Measurements from ENCODE around the gene OTULINL.
A peak's percentile ranks its signal among the peaks of the same experiment; 100 is the strongest.

Gene OTULINL

DNA sequence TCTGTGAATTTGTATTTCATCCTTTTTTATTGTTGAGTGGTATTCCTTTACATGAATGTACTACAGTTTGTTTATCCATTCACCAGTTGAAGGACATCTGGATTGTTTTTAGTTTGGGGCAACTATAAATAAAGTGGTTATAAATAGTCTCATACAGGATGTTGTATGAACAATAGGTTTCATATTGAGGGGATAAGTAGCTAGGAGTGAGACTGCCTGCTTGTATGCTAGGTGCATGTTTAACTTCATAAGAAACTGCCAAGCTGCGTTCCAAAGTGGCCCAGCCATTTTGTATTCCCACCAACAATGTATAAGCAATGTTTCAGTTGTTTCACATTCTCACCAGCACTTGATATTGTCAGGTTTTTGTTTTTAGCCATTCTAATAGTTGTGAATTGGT, 21.5 kb downstream of the OTULINL start:
- no peak for DNase-seq

DNA sequence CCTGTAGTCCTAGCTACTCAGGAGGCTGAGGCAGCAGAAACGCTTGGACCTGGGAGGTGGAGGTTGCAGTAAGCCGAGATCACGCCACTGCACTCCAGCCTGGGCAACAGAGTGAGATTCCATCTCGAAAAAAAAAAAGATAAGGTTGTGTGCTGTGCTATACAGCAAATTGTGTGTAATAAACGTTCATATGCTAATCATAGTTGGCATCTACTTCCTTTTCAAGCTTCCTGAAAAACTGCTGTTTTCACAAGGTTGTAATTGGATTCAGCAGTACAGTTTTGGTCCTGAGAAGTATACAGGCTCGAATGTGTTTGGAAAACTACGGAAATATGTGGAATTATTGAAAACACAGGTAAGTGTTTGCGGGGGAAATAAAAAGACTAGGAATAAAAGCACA, 25.5 kb downstream of the OTULINL start:
- DNase-seq, result no peak

DNA sequence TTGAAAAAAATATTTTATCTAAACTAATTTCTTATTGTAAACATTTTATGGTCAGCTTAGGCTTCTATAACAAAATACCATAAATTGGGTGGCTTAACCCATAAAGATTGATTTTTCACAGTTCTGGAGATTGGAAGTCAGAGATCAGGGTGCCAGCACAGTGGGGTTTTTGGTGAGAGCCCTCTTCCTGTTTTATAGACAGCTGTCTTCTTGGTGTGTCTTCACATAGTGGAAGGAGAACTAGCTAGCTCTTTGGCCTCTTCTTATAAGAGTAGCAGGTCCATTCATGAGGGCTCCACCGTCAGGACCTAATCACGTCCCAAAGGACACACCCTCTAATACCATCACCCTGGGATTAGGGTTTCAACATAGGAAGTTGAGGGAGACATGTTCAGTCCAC, 26.6 kb downstream of the OTULINL start:
- DNase-seq, result no peak

DNA sequence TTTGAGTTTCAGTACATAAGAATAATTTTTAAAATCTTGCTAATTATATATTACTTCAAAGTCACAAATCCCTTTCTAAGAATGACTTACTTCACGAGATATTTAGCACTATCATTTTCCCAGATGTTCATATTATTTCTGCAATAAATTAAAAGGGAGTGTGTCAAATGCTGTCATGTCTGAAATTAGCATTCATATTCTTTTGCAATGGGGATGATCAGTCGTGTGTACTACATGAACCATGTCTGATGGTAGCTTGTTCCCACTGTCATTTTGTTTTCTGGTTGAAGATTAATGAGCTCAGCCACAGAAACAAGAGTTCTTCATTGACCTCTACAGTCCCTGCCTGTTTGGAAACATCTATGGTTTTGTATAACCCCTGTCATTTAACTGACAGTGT, 30.1 kb downstream of the OTULINL start:
- no peak for DNase-seq

DNA sequence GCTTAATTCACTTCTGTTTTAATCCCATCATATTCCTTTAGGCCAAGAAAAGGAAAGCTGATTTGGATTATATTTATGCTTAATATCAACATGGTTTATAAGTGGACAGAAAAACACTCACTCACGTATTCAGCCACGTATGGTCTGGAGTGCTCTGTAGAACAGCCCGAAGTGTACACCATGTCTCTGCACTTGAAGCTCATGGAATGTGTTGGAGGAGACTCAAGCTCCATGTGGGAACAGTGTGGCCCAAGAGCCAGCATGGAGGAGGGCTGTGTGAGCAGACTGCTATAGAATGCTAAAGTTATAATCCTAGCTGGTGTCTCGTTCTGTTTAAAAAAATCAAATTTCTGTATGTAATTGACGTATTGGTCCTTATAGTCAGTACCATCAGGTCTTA, 32.9 kb downstream of the OTULINL start:
- no peak for DNase-seq

DNA sequence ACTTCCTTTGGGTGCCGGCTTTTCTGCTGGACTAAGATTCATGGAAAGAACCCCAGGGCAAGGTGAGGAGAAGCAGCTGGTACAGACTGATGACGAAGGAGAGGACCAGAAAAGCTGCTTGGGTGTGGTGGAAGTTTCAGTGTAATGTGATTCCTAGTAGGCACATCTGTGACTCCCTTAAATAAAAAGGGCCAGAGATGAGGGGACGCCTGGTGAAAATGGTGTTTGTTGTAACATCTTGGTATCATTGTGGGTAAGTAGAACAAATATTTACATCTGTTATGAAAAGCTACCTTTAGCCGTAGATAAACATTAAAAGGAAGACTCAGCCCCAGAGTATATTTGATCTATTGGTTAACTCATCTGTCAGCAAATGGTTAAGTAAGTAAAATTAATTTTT, 33.8 kb downstream of the OTULINL start:
- peak; percentile 1 for DNase-seq

DNA sequence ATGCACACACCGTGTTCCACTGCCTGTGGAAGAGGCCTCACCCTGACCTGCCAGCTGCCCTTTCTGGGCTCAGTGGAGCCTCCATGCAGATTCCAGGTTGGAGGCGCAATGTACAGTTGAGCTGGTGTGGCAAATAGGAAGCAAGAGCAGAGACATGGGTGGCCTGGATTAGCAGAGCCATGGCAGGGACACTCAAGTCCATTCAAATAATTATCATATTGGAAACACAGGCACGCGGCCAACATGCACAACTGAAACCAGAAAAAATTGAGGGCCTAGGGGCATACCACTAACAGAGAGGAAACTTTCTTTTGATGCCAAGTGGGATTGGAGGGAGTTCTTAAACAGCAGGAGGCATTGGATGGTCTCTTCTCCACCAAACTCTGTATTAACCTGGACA, 35.8 kb downstream of the OTULINL start:
- DNase-seq, result no peak

DNA sequence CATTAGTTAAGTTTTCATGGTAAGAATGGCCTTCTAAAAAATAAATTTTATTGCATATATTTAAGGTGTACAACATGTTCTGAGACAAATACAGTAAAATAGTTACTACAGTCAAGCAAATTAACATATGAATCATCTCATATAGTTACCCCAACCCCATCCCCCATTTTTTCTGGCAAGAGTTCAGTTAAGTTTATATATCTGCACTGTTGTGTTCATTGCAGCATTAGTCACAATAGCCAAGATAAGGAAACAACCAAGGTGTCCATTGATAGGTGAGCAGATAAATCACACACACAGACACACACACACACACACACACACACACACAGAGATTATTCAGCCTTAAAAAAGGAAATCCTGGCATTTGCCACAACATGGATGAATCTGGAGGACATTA, 45.7 kb downstream of the OTULINL start:
- no peak for DNase-seq

DNA sequence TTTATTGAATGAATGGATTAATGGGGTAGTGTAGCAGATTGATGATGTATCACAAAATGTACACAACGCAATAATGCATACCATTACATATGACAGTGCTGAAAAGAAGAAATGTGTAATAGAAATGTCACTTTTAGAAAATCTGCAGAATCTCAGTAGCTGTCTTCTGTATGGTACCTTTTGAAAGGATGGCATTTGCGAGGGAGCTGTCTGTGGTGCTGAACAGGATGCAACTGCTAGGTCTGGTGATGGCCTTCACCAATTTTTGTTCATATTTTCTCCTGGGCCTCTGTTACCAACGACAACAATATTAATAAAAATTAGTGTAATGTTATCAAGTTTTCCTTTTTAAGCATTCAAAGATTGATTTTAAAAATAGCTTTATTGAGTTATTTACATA, 46.8 kb downstream of the OTULINL start:
- no peak for DNase-seq

DNA sequence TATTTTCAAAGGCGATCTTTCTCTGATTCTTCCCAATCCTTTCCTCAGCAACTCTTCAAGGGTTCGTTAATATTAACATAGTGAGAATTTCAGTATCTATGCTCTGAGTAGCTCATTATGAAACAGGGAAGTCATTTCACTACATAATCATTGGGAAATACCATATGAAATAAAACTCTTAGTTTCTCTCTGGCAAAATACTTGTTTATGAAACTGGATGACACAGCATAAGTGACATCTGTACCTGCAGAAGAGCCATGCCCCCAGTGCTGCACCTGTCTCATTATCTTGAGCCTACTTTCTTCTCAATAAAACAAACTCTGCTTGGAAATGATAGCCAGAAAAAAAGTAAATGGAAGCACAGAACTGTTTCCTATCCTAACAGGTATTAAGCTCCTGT, 49.1 kb downstream of the OTULINL start:
- no peak for DNase-seq

DNA sequence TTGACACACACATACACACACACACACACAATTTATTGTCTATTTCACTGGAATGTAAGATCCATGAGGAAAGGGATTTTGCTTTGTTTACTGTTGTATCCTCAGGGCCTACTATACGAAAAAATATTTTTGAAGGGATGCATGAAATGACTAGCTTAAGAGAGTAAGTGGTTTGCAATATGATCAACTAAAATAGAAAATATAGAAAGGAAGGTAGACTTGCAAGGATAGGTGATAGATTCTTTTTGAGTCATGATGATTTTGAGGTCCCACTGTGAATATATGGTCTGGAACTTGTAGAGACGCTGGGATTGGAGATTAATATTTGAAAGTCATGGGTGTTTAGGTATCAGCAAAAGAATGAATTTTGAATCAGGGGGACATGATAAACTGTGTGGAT, 54.1 kb downstream of the OTULINL start:
- DNase-seq, result no peak

DNA sequence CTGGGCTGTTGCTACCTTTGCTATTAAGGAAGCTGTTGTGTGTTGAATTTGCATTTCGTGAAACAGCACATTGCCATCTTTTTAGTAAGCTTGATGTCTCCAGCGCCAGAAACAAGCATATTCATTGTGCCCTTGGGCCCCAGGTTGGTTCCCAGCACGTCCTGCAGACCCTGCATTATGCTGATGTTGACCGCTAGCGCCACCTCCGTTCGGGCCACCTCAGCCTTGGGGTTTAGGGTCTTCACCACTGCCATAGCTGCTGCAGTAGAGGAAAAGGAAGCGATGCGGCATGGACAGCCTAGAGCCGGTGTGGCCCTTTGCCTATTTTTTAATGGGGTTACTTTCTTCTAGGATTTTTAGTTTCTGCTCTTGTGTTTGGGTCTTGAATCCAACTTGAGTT, 59.2 kb downstream of the OTULINL start:
- DNase-seq, result no peak

DNA sequence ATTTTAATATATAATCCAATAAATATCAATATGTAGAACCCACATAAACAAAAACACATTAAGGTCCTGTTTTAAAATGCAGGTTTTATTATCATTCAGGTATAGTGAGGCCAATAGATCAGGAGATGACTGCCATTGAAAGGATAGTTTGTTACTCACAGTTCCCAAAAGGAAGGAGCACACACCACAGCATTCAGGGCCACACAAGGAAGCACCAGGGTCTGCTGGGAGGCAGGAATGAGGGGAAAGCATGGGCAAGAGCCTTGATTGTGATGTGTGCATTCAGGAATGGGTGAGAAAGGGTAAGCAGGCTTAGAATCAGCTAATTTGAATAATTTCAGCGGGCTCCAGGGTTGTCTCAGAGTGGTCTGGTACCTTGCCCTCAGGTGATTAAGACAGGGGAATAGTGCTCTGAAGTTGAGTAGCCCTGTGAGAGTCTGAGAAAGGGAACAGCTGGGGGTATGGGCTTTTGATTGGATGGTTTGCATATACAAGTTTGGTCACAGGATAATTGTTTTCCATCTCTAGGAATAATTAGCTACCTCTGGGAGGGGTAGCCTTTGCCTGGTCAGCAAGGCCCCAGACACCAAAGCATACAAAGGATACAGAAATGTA, 63.1 kb downstream of the OTULINL start:
- no peak for DNase-seq

DNA sequence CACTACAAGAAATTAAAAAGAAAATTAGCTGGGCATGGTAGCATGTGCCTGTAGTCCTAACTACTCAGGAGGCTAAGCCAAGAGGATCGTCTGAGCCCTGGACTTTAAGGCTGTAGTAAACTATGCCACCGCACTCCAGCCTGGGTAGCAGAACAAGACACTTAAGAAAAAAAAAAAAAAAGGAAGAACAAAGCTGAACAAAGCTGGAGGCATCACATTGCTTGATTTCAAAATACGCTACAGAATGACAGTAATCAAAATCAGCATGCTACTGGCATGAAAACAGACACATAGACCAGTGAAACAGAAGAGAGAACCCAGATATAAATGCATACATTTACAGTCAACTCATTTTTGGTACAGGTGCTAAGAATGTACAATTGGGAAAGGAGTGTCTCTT, 68.5 kb downstream of the OTULINL start:
- no peak for DNase-seq

DNA sequence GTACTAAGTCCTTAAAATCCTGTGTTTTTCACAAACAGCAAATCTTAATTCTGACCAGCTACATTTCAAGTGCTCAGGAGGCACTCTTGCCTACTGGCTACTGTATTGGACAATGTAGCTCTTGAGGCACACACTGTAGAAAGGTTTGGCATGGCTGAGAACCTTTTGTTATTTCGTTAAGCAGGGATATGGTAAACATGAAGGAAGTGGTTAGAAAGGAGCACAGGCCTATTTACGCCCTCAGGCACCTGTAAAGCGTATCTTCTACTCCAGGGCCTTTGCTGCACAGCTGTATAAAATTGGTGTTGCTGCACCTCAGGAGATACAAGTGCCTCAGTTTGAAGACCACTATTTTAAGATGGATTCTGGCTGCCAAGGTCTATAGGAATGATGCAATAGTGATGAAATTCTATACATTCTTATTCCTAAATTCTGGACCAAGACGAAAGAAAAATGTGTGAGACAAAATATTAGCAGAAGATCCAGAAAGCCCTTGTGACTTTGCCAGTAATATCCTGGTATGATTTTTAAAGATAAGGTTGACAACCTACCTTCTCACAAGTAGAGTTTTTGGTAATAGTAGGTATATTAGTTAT, 73.7 kb downstream of the OTULINL start:
- no peak for DNase-seq

DNA sequence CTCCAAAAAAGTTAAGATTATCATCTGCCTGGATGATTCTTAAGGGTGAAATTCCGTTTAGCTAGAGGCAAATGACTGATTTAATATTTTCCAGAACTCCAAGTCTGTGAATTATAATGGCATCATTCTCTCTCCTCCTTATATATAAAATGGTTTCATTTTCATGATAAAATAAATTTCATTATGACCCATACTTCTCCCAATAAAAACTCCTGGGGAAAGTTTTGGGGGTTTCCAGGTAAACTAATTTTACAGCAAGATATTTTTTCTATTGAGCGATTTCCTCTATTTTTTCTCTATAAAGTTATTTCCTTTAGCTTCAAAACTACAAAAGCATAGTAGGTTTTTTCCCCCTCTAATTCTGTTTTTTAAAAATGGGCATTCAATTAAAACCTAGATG, 75.3 kb downstream of the OTULINL start:
- no peak for DNase-seq

DNA sequence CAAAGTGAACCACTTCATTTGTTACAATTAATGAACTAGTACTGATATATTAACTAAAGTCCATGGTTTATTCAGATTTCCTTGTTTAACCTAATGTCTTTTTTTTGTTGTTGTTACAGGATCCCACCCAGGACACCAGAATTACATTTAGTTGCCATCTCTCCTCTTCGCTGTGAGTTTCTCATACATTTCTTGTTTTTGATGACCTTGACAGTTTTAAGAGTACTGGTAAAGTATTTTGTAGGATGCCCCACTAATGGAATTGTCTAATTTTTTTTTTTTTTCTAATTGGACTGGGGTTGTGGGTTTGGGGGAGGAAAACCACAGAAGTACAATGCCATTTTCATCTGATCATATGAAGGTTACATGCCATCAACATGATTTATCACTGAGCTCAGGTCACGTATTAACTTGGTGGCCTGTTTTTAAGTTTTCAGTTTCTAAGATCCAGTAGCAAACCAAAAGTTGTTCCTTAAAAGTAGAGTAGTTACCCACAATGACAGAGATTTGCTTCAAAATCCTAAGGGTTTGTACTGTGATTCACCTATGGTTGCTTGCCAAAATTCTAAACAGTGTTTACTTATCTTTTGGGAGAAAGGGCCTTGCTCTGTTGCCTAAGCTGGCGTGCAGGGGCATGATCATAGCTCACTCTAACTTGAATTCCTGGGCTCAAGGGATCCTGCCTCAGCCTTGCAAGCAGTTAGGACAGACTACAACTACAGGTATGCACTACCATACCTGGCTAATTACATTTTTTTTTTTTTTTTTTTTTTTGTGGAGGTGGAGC, 78.4 kb downstream of the OTULINL start:
- no peak for DNase-seq

DNA sequence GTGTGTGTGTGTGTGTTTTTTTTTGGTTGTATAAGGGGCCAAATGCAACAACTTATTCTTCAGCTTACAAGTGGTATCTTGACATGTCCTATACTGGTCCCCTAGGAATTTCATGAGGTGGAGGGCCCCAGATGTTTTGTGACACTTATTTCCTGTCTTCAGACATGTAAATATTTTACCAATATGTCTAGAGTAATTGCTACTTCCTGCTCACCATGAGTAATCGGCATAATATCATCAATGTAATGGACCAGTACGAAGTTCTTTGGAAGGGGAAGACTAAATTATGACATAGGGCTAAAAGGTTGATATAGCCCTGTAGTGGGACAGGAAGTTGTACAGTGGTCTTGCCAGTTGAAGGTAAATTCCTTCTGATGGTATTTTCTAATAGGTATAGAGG, 79.2 kb downstream of the OTULINL start:
- DNase-seq, result no peak
